Sciatic nerve (tissue), 2 donors: ENCODE data around the gene S100A7. TPM values are rescaled to one million over a fixed set of nuclear protein-coding genes. Genes with fewer than 3 reads are reported as not detected.
"Not testable (repeated sequence)": the region's sequence is repeated elsewhere in the genome, so short reads cannot be mapped to it uniquely, and the experiment has no call there.

Experiments used
- ATAC-seq: fragments of 200-7000 bp; cut with Tn5 transposase; one replicate; pipeline ENCODE4 v1.9.1; 2020; ENCODE audit warnings: mild to moderate bottlenecking, moderate library complexity
- DNase-seq: peaks from one replicate; pipeline ENCODE4 v3.0.0-alpha.2; 2020; ENCODE audit warnings: low spot score
- intact Hi-C: fragments of 100-400 bp; cut with DNase I; formaldehyde crosslinking; loops from one replicate; pipeline ENCODE4 v1.14.2; 2022
- total RNA-seq: library from RNA; stranded (reverse); fragmentation: NEBNext Ultra II Directional; extraction: Animal tissue kit (Norgen Biotek cat#: 25700); gene quantifications from one replicate; pipeline ENCODE4 v1.2.1, GENCODE V29; 2021
- donor health status: DM: no; HTN: no; CAD: no.
- donor health status: DM: no; HTN: no; CAD: no.

The S100A7 gene
- total RNA-seq, 1 donor from 2014 or later: 0.85 TPM

DNA sequence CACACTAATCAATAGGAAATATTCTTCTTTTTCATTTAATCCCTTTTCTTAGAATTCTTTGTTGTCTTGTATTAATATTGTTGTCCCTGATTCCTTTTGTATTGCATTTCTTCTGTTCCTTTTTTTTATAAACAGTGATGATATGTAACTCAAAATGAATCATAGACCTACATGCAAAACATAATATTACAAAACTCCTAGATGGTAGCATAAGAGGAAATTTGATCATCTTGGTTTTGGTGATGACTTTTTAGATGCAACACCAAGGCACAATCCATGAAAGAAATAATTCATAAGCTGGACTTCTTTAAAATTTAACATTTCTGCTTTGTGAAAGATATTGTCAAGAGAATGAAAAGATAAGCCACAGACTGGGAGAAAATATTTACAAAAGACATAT is 46.5 kb downstream of the S100A7 start:
- ATAC-seq, intact Hi-C loops, DNase-seq: not testable (repeated sequence)

Other genes starting within 250 kb of the S100A7 start
- gene PRR9, start 243.1 kb downstream of the S100A7 start, total RNA-seq: not detected
- gene LORICRIN, start 201.0 kb downstream of the S100A7 start, total RNA-seq: not detected
- not detected for gene PGLYRP3, start 147.7 kb downstream of the S100A7 start, total RNA-seq
- gene PGLYRP4, start 111.8 kb downstream of the S100A7 start, total RNA-seq: not detected
- gene S100A9, start 102.8 kb downstream of the S100A7 start, total RNA-seq: 225 TPM
- 15.3 TPM for gene S100A12, start 85.0 kb downstream of the S100A7 start, total RNA-seq
- gene S100A8, start 69.6 kb downstream of the S100A7 start, total RNA-seq: 192 TPM
- not detected for gene S100A7A, start 44.1 kb downstream of the S100A7 start, total RNA-seq
- gene S100A6, start 75.3 kb upstream of the S100A7 start, total RNA-seq: 1,022 TPM
- gene S100A5, start 80.3 kb upstream of the S100A7 start, total RNA-seq: not detected
- gene S100A4, start 85.2 kb upstream of the S100A7 start, total RNA-seq: 258 TPM
- gene S100A3, start 88.6 kb upstream of the S100A7 start, total RNA-seq: not detected
- 3.5 TPM for gene S100A2, start 105.2 kb upstream of the S100A7 start, total RNA-seq
- gene S100A16, start 152.5 kb upstream of the S100A7 start, total RNA-seq: 58.4 TPM
- gene S100A14, start 155.7 kb upstream of the S100A7 start, total RNA-seq: 0.49 TPM
- 112 TPM for gene S100A13, start 166.9 kb upstream of the S100A7 start, total RNA-seq
- gene S100A1, start 167.8 kb upstream of the S100A7 start, total RNA-seq: 99.7 TPM
- gene CHTOP, start 173.4 kb upstream of the S100A7 start, total RNA-seq: 66.3 TPM
- 30.2 TPM for gene SNAPIN, start 198.1 kb upstream of the S100A7 start, total RNA-seq
- 73.5 TPM for gene ILF2, start 210.3 kb upstream of the S100A7 start, total RNA-seq
- 34.1 TPM for gene NPR1, start 218.0 kb upstream of the S100A7 start, total RNA-seq